DND-41 (cell line): Measurements from ENCODE around the gene RASAL1.

ENCODE experiments used
- ATAC-seq: fragments of 200-7000 bp; cut with Tn5 transposase; 3 replicates; pipeline ENCODE4 v1.9.1; 2021; ENCODE audit warnings: low read depth; ENCODE audit not compliant: insufficient read depth
- DNase-seq: peaks from one replicate; pipeline ENCODE4 v3.0.0-alpha.2; 2020
- H2AFZ ChIP-seq: 2 replicates; pipeline ENCODE4 v1.6.0; 2012; ENCODE audit warnings: low read depth, low read length
- H3K27ac ChIP-seq: 2 replicates; pipeline ENCODE4 v1.5.1; 2012; ENCODE audit warnings: low read length, inconsistent platforms
- H3K27me3 ChIP-seq: fragments of 200-600 bp; sonication (generic); 2 replicates; pipeline ENCODE4 v1.6.0; 2012; ENCODE audit warnings: low read length, mild to moderate bottlenecking, inconsistent platforms; ENCODE audit not compliant: insufficient read depth, poor library complexity
- H3K36me3 ChIP-seq: 2 replicates; pipeline ENCODE4 v1.5.1; 2012; ENCODE audit warnings: low read length, inconsistent platforms; ENCODE audit not compliant: insufficient read depth
- H3K4me1 ChIP-seq: 2 replicates; pipeline ENCODE4 v1.5.1; 2012; ENCODE audit warnings: mild to moderate bottlenecking, low read length; ENCODE audit not compliant: insufficient read depth
- H3K4me2 ChIP-seq: 2 replicates; pipeline ENCODE4 v1.6.0; 2012; ENCODE audit warnings: mild to moderate bottlenecking, moderate library complexity, low read length, inconsistent platforms; ENCODE audit not compliant: insufficient read depth
- H3K4me3 ChIP-seq, 2 experiments: fragments of 200-600 bp in 1 of 2; shearing (Covaris generic) in 1 of 2; 2 replicates each; pipeline ENCODE4 v1.5.1; 2012 to 2016; ENCODE audit warnings: inconsistent platforms in 2 of 2, low read length in 2 of 2, mild to moderate bottlenecking in 2 of 2, low read depth in 1 of 2, moderate library complexity in 1 of 2
- H3K79me2 ChIP-seq: 2 replicates; pipeline ENCODE4 v1.6.0; 2012; ENCODE audit warnings: low read length, inconsistent platforms; ENCODE audit not compliant: insufficient read depth
- H3K9ac ChIP-seq: 2 replicates; pipeline ENCODE4 v1.6.0; 2012; ENCODE audit warnings: low read depth, mild to moderate bottlenecking, inconsistent platforms, low read length, moderate library complexity
- H3K9me3 ChIP-seq: 2 replicates; pipeline ENCODE4 v1.5.1; 2012; ENCODE audit warnings: low read length, moderate library complexity, mild to moderate bottlenecking, inconsistent platforms; ENCODE audit not compliant: insufficient read depth, severe bottlenecking
- H4K20me1 ChIP-seq: 2 replicates; pipeline ENCODE4 v1.6.0; 2012; ENCODE audit warnings: low read length; ENCODE audit not compliant: insufficient read depth
- EZH2 ChIP-seq: IDR thresholded peaks from 3 replicates; pipeline ENCODE4 v1.6.1; 2012; ENCODE audit warnings: borderline replicate concordance, low read depth, mild to moderate bottlenecking, moderate library complexity, low read length, inconsistent platforms; ENCODE audit not compliant: severe bottlenecking
- TF ChIP-seq, protein P1 (sequence below): IDR thresholded peaks from 2 replicates; pipeline ENCODE4 v1.5.1; 2012; ENCODE audit warnings: borderline replicate concordance, low read length, moderate library complexity, mild to moderate bottlenecking; ENCODE audit not compliant: poor library complexity, severe bottlenecking; ENCODE audit errors: extremely low read depth

RASAL1 gene

GRCh38 chr12:113092607-113093408 lies 42.8 kb downstream of the RASAL1 start:
- H3K4me1 ChIP-seq, result peaks cover 78% of the 10 kb centered on the region
- H4K20me1 ChIP-seq, result no peaks in the 10 kb centered on the region
- peak overlapping the region; percentile 95 for H3K27ac ChIP-seq
- H2AFZ ChIP-seq, result no peak overlapping the region
- DNase-seq, result peak; percentile 51
- TF ChIP-seq, protein P1, sequence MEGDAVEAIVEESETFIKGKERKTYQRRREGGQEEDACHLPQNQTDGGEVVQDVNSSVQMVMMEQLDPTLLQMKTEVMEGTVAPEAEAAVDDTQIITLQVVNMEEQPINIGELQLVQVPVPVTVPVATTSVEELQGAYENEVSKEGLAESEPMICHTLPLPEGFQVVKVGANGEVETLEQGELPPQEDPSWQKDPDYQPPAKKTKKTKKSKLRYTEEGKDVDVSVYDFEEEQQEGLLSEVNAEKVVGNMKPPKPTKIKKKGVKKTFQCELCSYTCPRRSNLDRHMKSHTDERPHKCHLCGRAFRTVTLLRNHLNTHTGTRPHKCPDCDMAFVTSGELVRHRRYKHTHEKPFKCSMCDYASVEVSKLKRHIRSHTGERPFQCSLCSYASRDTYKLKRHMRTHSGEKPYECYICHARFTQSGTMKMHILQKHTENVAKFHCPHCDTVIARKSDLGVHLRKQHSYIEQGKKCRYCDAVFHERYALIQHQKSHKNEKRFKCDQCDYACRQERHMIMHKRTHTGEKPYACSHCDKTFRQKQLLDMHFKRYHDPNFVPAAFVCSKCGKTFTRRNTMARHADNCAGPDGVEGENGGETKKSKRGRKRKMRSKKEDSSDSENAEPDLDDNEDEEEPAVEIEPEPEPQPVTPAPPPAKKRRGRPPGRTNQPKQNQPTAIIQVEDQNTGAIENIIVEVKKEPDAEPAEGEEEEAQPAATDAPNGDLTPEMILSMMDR, result no peak
- no peak for TF ChIP-seq EZH2
- no peaks in the 10 kb centered on the region for H3K9me3 ChIP-seq
- ATAC-seq, result no peak
- no peak overlapping the region for H3K4me3 ChIP-seq
- H3K27me3 ChIP-seq, result no peaks in the 10 kb centered on the region
- peaks cover 95% of the 10 kb centered on the region for H3K36me3 ChIP-seq
- H3K4me2 ChIP-seq, result no peak overlapping the region
- H3K79me2 ChIP-seq, result peaks cover 52% of the 10 kb centered on the region
- H3K9ac ChIP-seq, result no peak overlapping the region

GRCh38 chr12:113091506-113091905 lies 44.1 kb downstream of the RASAL1 start:
- DNase-seq (no peak), ATAC-seq (no peak)
- Histone ChIP-seq H3K4me3 (no peak overlapping the region), H3K36me3 (peaks cover 93% of the 10 kb centered on the region), H3K9me3 (no peaks in the 10 kb centered on the region), H3K27ac (peak overlapping the region; percentile 95), H3K79me2 (peaks cover 62% of the 10 kb centered on the region), H4K20me1 (no peaks in the 10 kb centered on the region), H3K4me2 (0 out of 2 replicates have a peak overlapping the region, but pooled peaks have one; percentile 3), H3K9ac (peak overlapping the region; percentile 57; the same call in 1 of the 2 replicates), H3K27me3 (no peaks in the 10 kb centered on the region), H2AFZ (no peak overlapping the region), H3K4me1 (peaks cover 78% of the 10 kb centered on the region)
- TF ChIP-seq, protein P1, result no peak
- TF ChIP-seq EZH2, result no peak

DNA sequence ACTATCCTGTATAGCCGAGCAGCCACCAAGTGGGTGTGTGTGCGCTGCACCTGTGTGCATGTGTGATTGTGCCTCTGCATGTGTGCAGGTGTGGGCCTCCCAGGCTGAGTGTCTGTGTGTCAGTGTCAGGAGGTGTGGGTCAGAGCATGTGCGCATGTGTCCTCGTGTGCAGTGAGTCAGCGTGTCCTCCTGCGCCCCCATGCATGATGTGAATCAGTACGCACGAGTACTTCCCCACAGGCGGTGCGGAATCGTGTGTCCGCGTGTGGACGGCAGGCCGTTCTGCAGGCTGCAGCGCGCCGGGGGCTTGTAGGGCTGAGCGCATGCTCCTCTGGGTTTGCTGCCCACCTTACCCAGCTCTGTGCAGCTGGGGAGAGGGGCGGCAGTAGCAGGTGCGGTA lies 44.8 kb downstream of the RASAL1 start:
- H3K27ac ChIP-seq, result peak overlapping the region; percentile 95
- no peaks in the 10 kb centered on the region; the same call in 1 of the 2 replicates for H4K20me1 ChIP-seq
- peaks cover 81% of the 10 kb centered on the region for H3K4me1 ChIP-seq

More for the DNA sequence above, 44.8 kb downstream of the RASAL1 start:
- Histone ChIP-seq H2AFZ (no peak overlapping the region), H3K4me2 (peak overlapping the region; percentile 59), H3K36me3 (peaks cover 87% of the 10 kb centered on the region), H3K4me3 (no peak overlapping the region), H3K9ac (peak overlapping the region; percentile 57), H3K27me3 (no peaks in the 10 kb centered on the region), H3K79me2 (peaks cover 62% of the 10 kb centered on the region), H3K9me3 (no peaks in the 10 kb centered on the region)
- no peak for TF ChIP-seq EZH2
- TF ChIP-seq, protein P1, result no peak
- DNase-seq (no peak), ATAC-seq (no peak)
